Osteoblast (primary cell): ENCODE results near the gene MRPL9. TPM values are rescaled to one million over a fixed set of nuclear protein-coding genes. Genes with fewer than 3 reads are reported as not detected.

Experiments
- DNase-seq: peaks from one replicate; pipeline ENCODE4 v3.0.0; 2011; ENCODE audit warnings: low spot score, mixed read lengths; ENCODE audit not compliant: insufficient read length; ENCODE audit errors: missing footprints
- H2AFZ ChIP-seq: 2 replicates; pipeline ENCODE4 v1.6.0; 2011; ENCODE audit warnings: mild to moderate bottlenecking, low read length
- H3K27ac ChIP-seq: 2 replicates; pipeline ENCODE4 v1.5.1; 2011; ENCODE audit warnings: mild to moderate bottlenecking, low read depth, low read length, moderate library complexity
- H3K27me3 ChIP-seq: 2 replicates; pipeline ENCODE4 v1.6.0; 2012; ENCODE audit warnings: mild to moderate bottlenecking, control low read depth, inconsistent platforms, low read length, moderate library complexity; ENCODE audit not compliant: insufficient read depth
- H3K36me3 ChIP-seq: 2 replicates; pipeline ENCODE4 v1.5.1; 2011; ENCODE audit warnings: mild to moderate bottlenecking, low read length, control low read depth, moderate library complexity; ENCODE audit not compliant: insufficient read depth
- H3K4me1 ChIP-seq: 2 replicates; pipeline ENCODE4 v1.5.1; 2011; ENCODE audit warnings: mild to moderate bottlenecking, low read length, control low read depth, moderate library complexity; ENCODE audit not compliant: insufficient read depth
- H3K4me2 ChIP-seq: 2 replicates; pipeline ENCODE4 v1.6.0; 2011; ENCODE audit warnings: mild to moderate bottlenecking, low read length; ENCODE audit not compliant: insufficient read depth
- H3K4me3 ChIP-seq: fragments of 200-600 bp; sonication (generic); 3 replicates; pipeline ENCODE4 v1.5.1; 2012; ENCODE audit warnings: mild to moderate bottlenecking, low read length, inconsistent platforms; ENCODE audit not compliant: insufficient read depth
- H3K79me2 ChIP-seq: 2 replicates; pipeline ENCODE4 v1.6.0; 2012; ENCODE audit warnings: mild to moderate bottlenecking, low read length, control low read depth, inconsistent platforms; ENCODE audit not compliant: insufficient read depth
- H3K9me3 ChIP-seq: 2 replicates; pipeline ENCODE4 v1.5.1; 2011; ENCODE audit warnings: low read depth, low read length, control low read depth
- H4K20me1 ChIP-seq: 2 replicates; pipeline ENCODE4 v1.6.0; 2012; ENCODE audit warnings: mild to moderate bottlenecking, low read length, control low read depth; ENCODE audit not compliant: insufficient read depth
- CTCF ChIP-seq: IDR thresholded peaks from 2 replicates; pipeline ENCODE4 v1.5.1; 2011; ENCODE audit warnings: mild to moderate bottlenecking, low read depth, low read length, moderate library complexity; ENCODE audit errors: extremely low read depth
- total RNA-seq: library from RNA; depleted of rRNA; stranded (reverse); fragments of >200 nt; gene quantifications from 2 replicates; pipeline ENCODE4 v1.2.3, GENCODE V29; 2012

Gene MRPL9
- total RNA-seq, 1 donor, result 73.8 TPM

- H4K20me1 ChIP-seq, result no peaks in the 10 kb centered on the region
- peaks cover 53% of the 10 kb centered on the region for H3K27me3 ChIP-seq
- H3K4me2 ChIP-seq, result no peak overlapping the region
- H3K4me3 ChIP-seq, result no peak overlapping the region
- H2AFZ ChIP-seq, result no peak overlapping the region
- DNase-seq, result no peak
- H3K36me3 ChIP-seq, result no peaks in the 10 kb centered on the region
- no peaks in the 10 kb centered on the region for H3K4me1 ChIP-seq
- H3K9me3 ChIP-seq, result no peaks in the 10 kb centered on the region
- no peak overlapping the region for H3K27ac ChIP-seq
- TF ChIP-seq CTCF, result no peak
- no peaks in the 10 kb centered on the region for H3K79me2 ChIP-seq
Observed at GRCh38 chr1:151798571-151798970, 35.3 kb upstream of the MRPL9 start.

- Histone ChIP-seq H3K4me1 (peaks cover 10% of the 10 kb centered on the region), H3K27me3 (peaks cover 3% of the 10 kb centered on the region), H3K4me3 (peak overlapping the region; percentile 94), H2AFZ (peak overlapping the region; percentile 100), H3K27ac (no peak overlapping the region), H3K79me2 (no peaks in the 10 kb centered on the region), H4K20me1 (no peaks in the 10 kb centered on the region), H3K36me3 (no peaks in the 10 kb centered on the region), H3K4me2 (peak overlapping the region; percentile 100), H3K9me3 (no peaks in the 10 kb centered on the region)
- DNase-seq, result peak; percentile 80
- TF ChIP-seq CTCF, result no peak
Observed at GRCh38 chr1:151790940-151791651, 27.8 kb upstream of the MRPL9 start.

GRCh38 chr1:151790071-151790939 is 27.0 kb upstream of the MRPL9 start, which contains the start of gene TDRKH:
Gene TDRKH (minus strand): TSS chr1:151790500. CDS start chr1:151783022, 7,478 bp downstream.
- no peaks in the 10 kb centered on the region for H3K79me2 ChIP-seq
- peaks cover 10% of the 10 kb centered on the region for H3K4me1 ChIP-seq
- TF ChIP-seq CTCF, result peak; percentile 13

GRCh38 chr1:151787689-151788088 is 24.4 kb upstream of the MRPL9 start:
- no peak for TF ChIP-seq CTCF
- Histone ChIP-seq H3K27me3 (peaks cover 11% of the 10 kb centered on the region), H3K4me3 (no peak overlapping the region), H2AFZ (no peak overlapping the region), H3K79me2 (no peaks in the 10 kb centered on the region), H3K9me3 (no peaks in the 10 kb centered on the region), H3K36me3 (no peaks in the 10 kb centered on the region), H3K27ac (no peak overlapping the region), H4K20me1 (no peaks in the 10 kb centered on the region), H3K4me1 (peaks cover 10% of the 10 kb centered on the region), H3K4me2 (no peak overlapping the region)
- DNase-seq, result no peak

More at GRCh38 chr1:151790071-151790939, 27.0 kb upstream of the MRPL9 start, which contains the start of gene TDRKH:
- H4K20me1 ChIP-seq, result no peaks in the 10 kb centered on the region
- DNase-seq, result peak; percentile 99
- H3K36me3 ChIP-seq, result no peaks in the 10 kb centered on the region
- peaks cover 5% of the 10 kb centered on the region for H3K27me3 ChIP-seq
- peak within 1 kb of the TSS; percentile 100 for H3K4me2 ChIP-seq
- peak within 1 kb of the TSS; percentile 94 for H3K4me3 ChIP-seq
- no peaks in the 10 kb centered on the region for H3K9me3 ChIP-seq
- no peak within 1 kb of the TSS for H3K27ac ChIP-seq
- peak within 1 kb of the TSS; percentile 100 for H2AFZ ChIP-seq
